ENCODE results near the gene BET1L. TPM values are rescaled to one million over a fixed set of nuclear protein-coding genes. Genes with fewer than 3 reads are reported as not detected.

The BET1L gene
- total and polyA plus RNA-seq, 8 donors: 36.1 to 53.6 (median 43.4) TPM

- TF ChIP-seq CTCF (IDR thresholded peaks at IDR 0.05): no peak
- H3K36me3 ChIP-seq: peaks cover 0 to 74% of the 10 kb centered on the region in 2 donors
Observed at GRCh38 chr11:213111-213510, 5.9 kb upstream of the BET1L start.

GRCh38 chr11:212150-213100 lies 5.2 kb upstream of the BET1L start:
- Histone ChIP-seq H3K4me1 (peaks cover 16 to 27% of the 10 kb centered on the region in 2 donors), H3K27ac (no peak overlapping the region)

More at GRCh38 chr11:213111-213510, 5.9 kb upstream of the BET1L start:
- H3K4me1 ChIP-seq: peaks cover 16 to 27% of the 10 kb centered on the region in 2 donors
- ATAC-seq (no peak), DNase-seq (no peak)
- H3K27ac ChIP-seq: no peak overlapping the region
- intact Hi-C loops (cut with DNase I): no loop called here
- H3K27me3 ChIP-seq: no peaks in the 10 kb centered on the region
- no peaks in the 10 kb centered on the region for H3K9me3 ChIP-seq
- no peak overlapping the region for H3K4me3 ChIP-seq

GRCh38 chr11:211741-212140 lies 4.5 kb upstream of the BET1L start:
- H3K9me3 ChIP-seq: no peaks in the 10 kb centered on the region
- DNase-seq (no peak), ATAC-seq (no peak)
- H3K4me1 ChIP-seq: peaks cover 16 to 27% of the 10 kb centered on the region in 2 donors
- no peak for TF ChIP-seq CTCF (IDR thresholded peaks at IDR 0.05)
- H3K4me3 ChIP-seq: no peak overlapping the region
- intact Hi-C loops (cut with DNase I): no loop called here
- H3K36me3 ChIP-seq: peaks cover 0 to 74% of the 10 kb centered on the region in 2 donors
- H3K27ac ChIP-seq: no peak overlapping the region
- H3K27me3 ChIP-seq: no peaks in the 10 kb centered on the region

More at GRCh38 chr11:212150-213100, 5.2 kb upstream of the BET1L start:
- intact Hi-C loops (cut with DNase I): no loop called here
- ATAC-seq (no peak), DNase-seq (no peak)
- H3K4me3 ChIP-seq: no peak overlapping the region
- H3K27me3 ChIP-seq: no peaks in the 10 kb centered on the region
- H3K36me3 ChIP-seq: peaks cover 0 to 74% of the 10 kb centered on the region in 2 donors
- H3K9me3 ChIP-seq: no peaks in the 10 kb centered on the region
- TF ChIP-seq CTCF (IDR thresholded peaks at IDR 0.05): no peak

GRCh38 chr11:211295-211694 lies 4.1 kb upstream of the BET1L start:
- Histone ChIP-seq H3K27me3 (no peaks in the 10 kb centered on the region), H3K9me3 (no peaks in the 10 kb centered on the region), H3K4me3 (no peak overlapping the region), H3K4me1 (peaks cover 19 to 32% of the 10 kb centered on the region in 2 donors), H3K36me3 (peaks cover 0 to 70% of the 10 kb centered on the region in 2 donors), H3K27ac (no peak overlapping the region)
- intact Hi-C loops (cut with DNase I): no loop called here
- no peak for ATAC-seq
- no peak for TF ChIP-seq CTCF (IDR thresholded peaks at IDR 0.05)
- no peak for DNase-seq

DNA sequence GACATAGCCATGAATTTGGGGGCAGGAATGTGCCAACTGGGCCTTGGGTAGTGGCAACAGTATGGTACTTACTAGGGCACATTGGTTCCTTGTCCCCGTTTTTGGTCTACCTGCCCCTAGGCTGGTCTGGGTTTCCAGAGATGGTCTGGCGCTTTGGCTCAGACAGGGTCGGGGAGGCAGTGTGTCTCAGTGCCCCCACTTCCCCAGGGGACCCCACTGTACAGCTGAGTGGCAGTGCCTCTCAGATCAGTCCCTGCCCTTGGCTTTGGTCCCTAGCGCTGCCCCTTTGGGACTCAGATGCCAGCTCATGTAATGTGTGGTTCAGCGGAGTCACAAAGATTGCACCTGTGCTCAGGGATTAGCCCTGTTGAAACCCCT lies 3.6 kb upstream of the BET1L start:
- H3K36me3 ChIP-seq: peaks cover 0 to 64% of the 10 kb centered on the region in 2 donors
- no peak overlapping the region for H3K27ac ChIP-seq
- H3K9me3 ChIP-seq: no peaks in the 10 kb centered on the region
- no peak overlapping the region for H3K4me3 ChIP-seq
- TF ChIP-seq CTCF (IDR thresholded peaks at IDR 0.05): no peak
- intact Hi-C loops (cut with DNase I): no loop called here
- DNase-seq (no peak), ATAC-seq (no peak)
- H3K4me1 ChIP-seq: peaks cover 24 to 37% of the 10 kb centered on the region in 2 donors
- no peaks in the 10 kb centered on the region for H3K27me3 ChIP-seq
